HTR-8/SVneo (cell line): Measurements from ENCODE around the gene PTPRE.

Experiments used
- DNase-seq: peaks from one replicate; pipeline ENCODE4 v3.0.0; 2011; ENCODE audit warnings: low spot score, mixed read lengths; ENCODE audit not compliant: insufficient read length
- FAIRE-seq: peaks from 2 replicates; lab custom pipeline; 2011; peaks lifted over from hg19 to GRCh38; lab: Jason Lieb, UNC

The PTPRE gene

GRCh38 chr10:128051548-128051947 is 144.6 kb downstream of the PTPRE start:
- DNase-seq (no peak), FAIRE-seq (no peak)

- no peak for DNase-seq
- no peak for FAIRE-seq
Measured at GRCh38 chr10:128052696-128053095, 145.8 kb downstream of the PTPRE start.

- FAIRE-seq = no peak
- DNase-seq = no peak
Measured at GRCh38 chr10:128053356-128053755, 146.5 kb downstream of the PTPRE start.

- DNase-seq (no peak), FAIRE-seq (no peak)
Measured at GRCh38 chr10:128054163-128054970, 147.5 kb downstream of the PTPRE start.

- FAIRE-seq (no peak), DNase-seq (no peak)
Measured at GRCh38 chr10:128055061-128055868, 148.4 kb downstream of the PTPRE start.

DNA sequence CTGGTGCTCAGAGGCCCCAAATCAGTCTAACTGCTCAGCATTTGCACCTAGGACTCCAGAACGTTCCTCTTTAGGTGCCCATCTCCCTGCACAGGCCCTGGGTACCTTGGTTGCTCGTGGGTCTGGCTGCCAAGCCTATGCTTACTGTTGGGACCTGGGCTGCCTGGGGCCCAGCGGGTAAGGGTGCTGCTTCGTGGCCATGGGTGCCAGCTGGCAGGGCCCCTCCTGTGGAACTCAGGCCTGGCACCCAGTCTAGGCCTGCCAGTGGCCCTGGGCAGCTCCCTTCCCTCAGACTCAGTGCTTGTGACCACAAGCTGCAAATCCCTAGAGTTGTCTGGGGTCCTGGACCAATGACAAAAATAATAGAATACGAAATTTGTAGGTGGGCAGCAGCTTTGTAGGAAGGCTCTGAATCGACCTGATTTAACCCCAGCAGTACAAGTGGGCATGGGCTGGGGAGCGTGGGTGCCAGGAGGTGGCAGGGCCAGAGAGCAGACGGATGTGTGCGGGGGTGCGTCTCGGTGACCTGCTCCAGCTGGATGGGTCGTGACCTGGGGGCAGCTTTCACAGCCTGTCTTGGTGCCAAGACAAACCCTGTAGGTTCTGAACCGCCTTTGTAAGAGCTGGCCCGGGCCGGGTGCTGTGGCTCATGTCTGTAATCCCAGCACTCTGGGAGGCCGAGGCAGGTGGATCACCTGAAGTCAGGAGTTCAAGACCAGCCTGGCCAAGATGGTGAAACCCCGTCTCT is 149.6 kb downstream of the PTPRE start:
- FAIRE-seq = no peak
- no peak for DNase-seq

DNA sequence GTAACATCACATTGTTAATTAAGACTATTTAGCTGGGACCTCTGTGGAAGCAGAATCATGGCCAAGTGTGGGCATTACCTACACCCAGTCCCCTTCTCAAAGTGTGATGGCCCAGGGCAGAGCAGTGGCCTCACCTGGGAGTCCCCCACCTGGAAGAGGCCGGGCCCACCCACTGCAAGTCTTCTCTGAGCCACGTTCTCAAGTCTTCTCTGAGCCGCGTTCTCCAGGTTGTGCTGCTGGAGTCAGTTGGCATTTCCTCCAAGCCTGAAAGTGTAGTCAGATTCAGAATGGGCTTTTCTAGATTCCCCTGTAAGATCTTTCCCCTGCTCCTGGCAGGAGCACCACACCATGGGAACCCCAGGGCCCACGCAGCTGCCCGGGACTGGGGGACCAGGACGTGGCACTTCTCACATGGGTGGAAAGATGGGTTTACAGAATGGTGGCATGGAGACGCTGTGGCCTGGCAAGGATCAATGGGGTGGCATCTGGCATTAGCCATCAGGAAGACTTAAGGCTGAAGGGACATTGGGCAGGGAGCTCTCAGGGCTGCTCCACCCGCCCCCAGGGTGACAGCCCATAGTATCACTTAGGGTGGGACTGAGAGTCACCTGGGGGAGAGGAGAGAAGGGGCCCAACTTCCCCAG is 151.3 kb downstream of the PTPRE start:
- FAIRE-seq (no peak), DNase-seq (no peak)

DNA sequence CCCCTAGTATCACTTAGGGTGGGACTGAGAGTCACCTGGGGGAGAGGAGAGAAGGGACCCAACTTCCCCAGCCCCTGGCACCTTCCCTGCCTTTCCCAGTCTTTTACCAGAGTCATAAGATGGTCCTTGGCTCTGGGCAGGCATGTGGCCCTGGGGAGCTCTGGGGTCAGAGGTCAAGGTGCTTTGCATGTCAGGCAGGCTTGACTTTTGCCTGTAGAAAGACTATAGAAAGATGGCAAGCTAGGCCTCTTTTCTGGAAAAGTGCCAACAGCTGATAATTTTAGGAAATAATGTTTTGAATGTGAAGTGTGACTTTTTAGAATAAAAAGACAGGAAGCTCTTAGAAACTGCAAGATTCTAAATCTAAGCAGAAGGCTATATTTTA is 151.8 kb downstream of the PTPRE start:
- FAIRE-seq = no peak
- DNase-seq = no peak

DNA sequence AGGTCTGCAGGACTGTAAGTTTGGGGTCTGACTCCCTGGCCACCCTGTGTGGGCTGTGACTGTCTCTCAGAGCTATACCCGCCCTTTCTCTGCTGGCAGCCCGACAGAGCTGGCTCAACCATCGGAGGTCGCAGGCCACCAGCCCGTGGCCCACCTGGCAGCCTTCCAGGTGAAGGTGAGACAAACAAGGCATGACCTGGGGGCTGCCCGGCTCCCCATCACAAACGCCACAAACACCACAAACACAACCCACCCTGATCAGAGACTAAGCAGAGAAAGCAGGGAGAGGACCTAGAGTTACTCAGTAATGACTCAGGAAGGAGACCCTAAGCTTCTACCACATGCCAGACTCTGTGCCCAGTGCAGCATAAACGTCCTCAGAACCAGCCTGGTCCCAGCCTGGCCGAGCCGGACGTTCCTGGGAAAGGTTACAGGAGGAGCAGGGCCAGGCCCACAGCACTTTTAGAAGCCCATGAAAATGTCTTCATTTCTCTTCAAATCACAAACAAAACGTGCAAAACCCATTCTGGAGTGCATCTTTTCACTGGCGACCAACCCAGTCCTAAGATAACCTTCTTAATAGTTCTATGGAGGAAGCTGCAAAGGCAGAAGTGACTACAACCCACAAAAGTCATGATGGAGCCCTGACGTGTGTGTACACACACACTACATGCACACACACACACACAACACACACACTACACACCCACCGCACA is 152.5 kb downstream of the PTPRE start:
- no peak for DNase-seq
- FAIRE-seq = no peak

- FAIRE-seq = peak; percentile 90
- no peak for DNase-seq
Measured at GRCh38 chr10:128059982-128060293, 153.0 kb downstream of the PTPRE start.

DNA sequence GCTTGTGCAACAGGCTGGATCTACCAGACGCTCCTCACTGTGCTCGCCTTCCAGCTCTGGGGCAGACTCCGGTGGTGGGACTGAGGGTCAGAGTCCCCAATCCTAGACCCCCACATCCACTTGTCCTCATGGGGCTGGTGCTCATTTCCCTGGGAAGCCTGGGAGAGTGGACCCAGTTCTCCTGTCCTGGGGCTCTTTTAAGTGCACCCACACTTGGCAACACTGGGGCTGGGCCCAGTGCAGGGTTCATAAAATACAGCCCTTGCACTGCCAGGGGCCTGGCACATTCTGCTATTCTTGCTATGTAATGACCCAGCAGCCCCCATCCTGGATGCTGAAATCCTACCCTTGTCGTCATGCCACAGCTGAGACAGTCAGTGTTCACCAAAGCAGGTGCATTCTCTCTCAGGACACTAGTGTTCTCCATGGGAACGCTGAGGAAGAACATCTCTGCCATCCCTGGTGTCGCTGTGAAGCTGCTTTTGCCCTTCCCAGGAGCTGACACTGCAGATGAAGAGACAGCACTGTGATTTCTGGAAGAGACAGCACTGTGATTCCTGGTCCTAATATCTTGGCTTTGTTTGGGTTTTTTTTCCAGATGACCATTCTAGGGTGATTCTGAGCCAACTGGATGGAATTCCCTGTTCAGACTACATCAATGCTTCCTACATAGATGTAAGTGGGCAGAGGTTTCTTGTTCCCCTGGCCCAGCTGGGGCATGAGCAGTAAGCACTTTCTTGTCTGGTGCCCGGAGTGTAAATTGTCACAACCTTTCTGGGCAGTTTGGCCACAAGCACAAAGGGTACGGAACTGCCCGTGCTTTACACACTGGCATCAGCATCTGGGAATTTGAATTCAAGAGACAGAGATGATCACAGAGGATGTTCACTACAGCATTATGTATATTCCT is 153.7 kb downstream of the PTPRE start:
- FAIRE-seq (no peak), DNase-seq (no peak)

DNA sequence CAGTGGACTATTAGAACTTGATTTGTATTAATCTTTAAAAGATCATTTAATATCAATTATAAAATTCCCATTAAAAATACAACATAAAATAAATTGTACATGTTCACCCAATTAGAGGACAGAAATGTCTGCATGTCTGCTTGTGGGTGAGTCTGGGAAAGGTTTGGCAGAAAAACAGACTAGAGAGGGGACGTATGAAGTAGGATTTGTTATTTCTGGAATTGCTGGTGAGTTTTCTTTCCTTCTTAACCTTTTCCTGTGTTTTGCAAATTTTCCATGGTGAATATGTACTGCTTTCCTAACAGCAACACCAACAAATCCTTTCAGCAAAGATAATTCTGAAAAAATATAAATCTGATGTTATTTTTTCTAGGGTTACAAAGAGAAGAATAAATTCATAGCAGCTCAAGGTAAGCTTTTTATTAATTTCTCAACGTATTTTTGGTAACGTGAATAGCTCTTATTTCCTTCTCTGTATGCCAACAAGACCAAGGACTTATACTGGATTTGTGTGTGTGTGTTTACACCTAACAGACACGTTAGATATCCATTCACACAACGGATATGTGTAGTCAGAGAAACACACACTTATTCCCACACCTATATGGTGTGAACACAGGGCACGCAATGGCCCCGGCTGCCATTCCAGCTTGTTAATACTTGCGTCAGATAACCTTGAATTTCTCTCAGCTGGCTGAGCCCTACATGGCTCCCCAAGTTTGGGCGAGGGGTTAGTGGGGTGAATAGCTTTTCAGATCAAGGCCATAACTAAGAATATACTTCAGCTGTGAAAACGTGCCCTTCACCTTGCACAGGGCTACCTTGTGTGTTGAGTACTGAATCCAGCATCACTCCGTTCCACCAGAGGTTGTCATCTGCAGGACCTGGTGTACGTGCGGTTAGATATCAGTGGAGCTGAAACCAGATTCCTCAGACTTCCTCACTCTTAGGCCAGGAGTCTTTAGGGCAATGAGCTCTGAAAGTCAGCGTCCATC is 154.7 kb downstream of the PTPRE start:
- DNase-seq (no peak), FAIRE-seq (no peak)

- FAIRE-seq = peak; percentile 94
- DNase-seq = no peak
Measured at GRCh38 chr10:128062331-128062880, 155.5 kb downstream of the PTPRE start.

DNA sequence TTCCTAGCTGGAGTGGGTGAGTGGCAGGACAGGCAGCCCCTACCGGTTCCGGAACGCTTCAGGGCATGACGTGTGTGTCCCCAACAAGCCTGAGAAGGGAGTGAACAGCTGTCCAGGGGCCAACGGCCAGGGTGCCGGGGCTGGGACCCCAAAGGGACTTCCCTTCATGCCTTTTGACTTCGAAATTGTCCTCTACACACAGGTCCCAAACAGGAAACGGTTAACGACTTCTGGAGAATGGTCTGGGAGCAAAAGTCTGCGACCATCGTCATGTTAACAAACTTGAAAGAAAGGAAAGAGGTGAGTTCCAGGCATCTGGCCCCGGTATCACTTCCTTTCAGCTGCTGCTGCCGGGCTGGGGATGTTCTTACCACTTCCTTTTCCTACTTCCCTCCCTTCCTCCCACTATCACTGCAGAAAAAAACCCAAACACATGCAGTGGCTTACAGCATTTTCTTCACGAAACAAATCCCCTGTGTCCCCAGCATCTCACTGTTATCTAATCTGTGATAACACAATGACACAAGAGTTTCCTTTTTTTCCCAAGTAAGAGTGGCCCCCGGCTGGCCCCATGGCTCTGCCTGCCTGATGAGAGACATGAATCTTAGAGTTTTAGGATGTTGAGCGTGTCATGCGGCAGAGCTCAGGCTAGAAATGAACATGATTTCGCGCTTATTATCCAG is 156.1 kb downstream of the PTPRE start:
- FAIRE-seq (no peak), DNase-seq (no peak)

- no peak for DNase-seq
Measured at GRCh38 chr10:128063736-128064107, 156.8 kb downstream of the PTPRE start.

GRCh38 chr10:128064108-128064969 is 157.4 kb downstream of the PTPRE start:
- DNase-seq = no peak
- FAIRE-seq = no peak

More at GRCh38 chr10:128063736-128064107, 156.8 kb downstream of the PTPRE start:
- no peak for FAIRE-seq
